Neural progenitor cell (in vitro differentiated cells): Measurements from ENCODE around the gene LPP. TPM values are rescaled to one million over a fixed set of nuclear protein-coding genes. Genes with fewer than 3 reads are reported as not detected.

Experiments used
- DNase-seq: peaks from one replicate; pipeline ENCODE4 v3.0.0-alpha.2; 2016; ENCODE audit warnings: low spot score
- H2AFZ ChIP-seq: fragments of 200-600 bp; sonication (generic); replicated peaks from 2 replicates; pipeline ENCODE4 v1.6.1; 2016; ENCODE audit warnings: antibody characterized with exemption
- H3F3A ChIP-seq: fragments of 200-600 bp; sonication (generic); 2 replicates; pipeline ENCODE4 v1.6.1; 2016; ENCODE audit warnings: antibody characterized with exemption, low read depth
- H3K27ac ChIP-seq: fragments of 200-600 bp; sonication (generic); 2 replicates; pipeline ENCODE4 v1.5.1; 2016; ENCODE audit warnings: mild to moderate bottlenecking
- H3K27me3 ChIP-seq: fragments of 200-600 bp; sonication (generic); 2 replicates; pipeline ENCODE4 v1.6.1; 2016; ENCODE audit warnings: mild to moderate bottlenecking, moderate library complexity
- H3K36me3 ChIP-seq: fragments of 200-600 bp; sonication (generic); 2 replicates; pipeline ENCODE4 v1.5.1; 2016
- H3K4me1 ChIP-seq: fragments of 200-600 bp; sonication (generic); 2 replicates; pipeline ENCODE4 v1.6.1; 2016; ENCODE audit warnings: mixed run types
- H3K4me2 ChIP-seq: fragments of 200-600 bp; sonication (generic); 2 replicates; pipeline ENCODE4 v1.6.1; 2016
- H3K4me3 ChIP-seq: fragments of 200-600 bp; sonication (generic); 2 replicates; pipeline ENCODE4 v1.5.1; 2016
- H3K79me2 ChIP-seq: fragments of 200-600 bp; sonication (generic); 2 replicates; pipeline ENCODE4 v1.6.1; 2016; ENCODE audit warnings: low read depth
- H3K9ac ChIP-seq: fragments of 200-600 bp; sonication (generic); 2 replicates; pipeline ENCODE4 v1.6.1; 2016
- H3K9me3 ChIP-seq: fragments of 200-600 bp; sonication (generic); 2 replicates; pipeline ENCODE4 v1.5.1; 2016; ENCODE audit warnings: low read depth
- H4K20me1 ChIP-seq: fragments of 200-600 bp; sonication (generic); 2 replicates; pipeline ENCODE4 v1.6.1; 2016; ENCODE audit warnings: low read depth
- H3K27ac Mint-ChIP-seq: 3 replicates; pipeline ENCODE4 v1.8.0; 2021; ENCODE audit warnings: mixed read lengths
- H3K27me3 Mint-ChIP-seq: 2 replicates; pipeline ENCODE4 v1.8.0; 2022; ENCODE audit warnings: low read depth, mild to moderate bottlenecking, inconsistent platforms, moderate library complexity, mixed read lengths; ENCODE audit not compliant: insufficient read depth
- H3K36me3 Mint-ChIP-seq: 3 replicates; pipeline ENCODE4 v1.8.0; 2021; ENCODE audit warnings: mixed read lengths
- H3K4me1 Mint-ChIP-seq: 3 replicates; pipeline ENCODE4 v1.8.0; 2021; ENCODE audit warnings: mixed read lengths
- H3K4me3 Mint-ChIP-seq: 3 replicates; pipeline ENCODE4 v1.8.0; 2021; ENCODE audit warnings: mild to moderate bottlenecking, moderate library complexity, mixed read lengths
- H3K9me3 Mint-ChIP-seq: 3 replicates; pipeline ENCODE4 v1.8.0; 2020; ENCODE audit warnings: mixed read lengths
- EZH2 ChIP-seq: fragments of 200-600 bp; sonication (generic); IDR thresholded peaks from 2 replicates; pipeline ENCODE4 v1.6.1; 2017; ENCODE audit warnings: antibody characterized with exemption, mild to moderate bottlenecking, moderate library complexity
- EZH2phosphoT487 ChIP-seq: fragments of 200-600 bp; sonication (generic); IDR thresholded peaks from 2 replicates; pipeline ENCODE4 v1.6.1; 2017; ENCODE audit warnings: antibody characterized with exemption
- total RNA-seq: library from RNA; depleted of rRNA; stranded (reverse); fragments of >200 nt; gene quantifications from 2 replicates; pipeline ENCODE4 v1.2.3, GENCODE V29; 2015; ENCODE audit warnings: low replicate concordance
- TF ChIP-seq, protein P1 (sequence below): fragments of 200-600 bp; sonication (generic); IDR thresholded peaks from 2 replicates; pipeline ENCODE4 v1.5.1; 2017; ENCODE audit warnings: antibody characterized with exemption, mild to moderate bottlenecking

LPP gene
- total RNA-seq, 1 donor from 2014 or later, result 18.9 TPM

DNA sequence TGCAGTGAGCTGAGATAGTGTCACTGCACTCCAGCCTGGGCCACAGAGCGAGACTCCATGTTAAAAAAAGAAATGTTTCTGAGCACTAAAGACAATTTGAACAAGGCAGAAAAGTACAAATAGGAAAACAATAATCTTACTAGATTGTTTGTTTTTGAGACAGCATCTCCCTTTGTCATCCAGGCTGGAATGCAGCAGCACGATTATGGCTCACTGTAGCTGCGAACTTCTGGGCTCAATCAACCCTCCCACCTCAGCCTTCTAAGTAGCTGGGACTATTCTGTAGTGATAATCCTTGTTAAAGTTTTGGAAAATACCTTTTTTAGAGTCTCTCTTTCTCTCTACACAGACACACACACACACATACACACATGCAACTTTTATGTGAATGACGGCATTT lies 107.1 kb downstream of the LPP start:
- no peak overlapping the region for H3K4me2 ChIP-seq
- no peak for DNase-seq
- H3K36me3 ChIP-seq, result no peaks in the 10 kb centered on the region
- H3K27ac ChIP-seq, result no peak overlapping the region
- Mint-ChIP-seq H3K27ac (no peak overlapping the region), H3K4me1 (peaks cover 23% of the 10 kb centered on the region), H3K27me3 (no peaks in the 10 kb centered on the region), H3K36me3 (peaks cover 2% of the 10 kb centered on the region), H3K9me3 (no peaks in the 10 kb centered on the region), H3K4me3 (no peak overlapping the region)
- H3K4me3 ChIP-seq, result no peak overlapping the region
- TF ChIP-seq EZH2 (no peak), EZH2phosphoT487 (no peak)
- TF ChIP-seq, protein P1, sequence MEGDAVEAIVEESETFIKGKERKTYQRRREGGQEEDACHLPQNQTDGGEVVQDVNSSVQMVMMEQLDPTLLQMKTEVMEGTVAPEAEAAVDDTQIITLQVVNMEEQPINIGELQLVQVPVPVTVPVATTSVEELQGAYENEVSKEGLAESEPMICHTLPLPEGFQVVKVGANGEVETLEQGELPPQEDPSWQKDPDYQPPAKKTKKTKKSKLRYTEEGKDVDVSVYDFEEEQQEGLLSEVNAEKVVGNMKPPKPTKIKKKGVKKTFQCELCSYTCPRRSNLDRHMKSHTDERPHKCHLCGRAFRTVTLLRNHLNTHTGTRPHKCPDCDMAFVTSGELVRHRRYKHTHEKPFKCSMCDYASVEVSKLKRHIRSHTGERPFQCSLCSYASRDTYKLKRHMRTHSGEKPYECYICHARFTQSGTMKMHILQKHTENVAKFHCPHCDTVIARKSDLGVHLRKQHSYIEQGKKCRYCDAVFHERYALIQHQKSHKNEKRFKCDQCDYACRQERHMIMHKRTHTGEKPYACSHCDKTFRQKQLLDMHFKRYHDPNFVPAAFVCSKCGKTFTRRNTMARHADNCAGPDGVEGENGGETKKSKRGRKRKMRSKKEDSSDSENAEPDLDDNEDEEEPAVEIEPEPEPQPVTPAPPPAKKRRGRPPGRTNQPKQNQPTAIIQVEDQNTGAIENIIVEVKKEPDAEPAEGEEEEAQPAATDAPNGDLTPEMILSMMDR, result no peak
- peaks cover 48% of the 10 kb centered on the region for H3K4me1 ChIP-seq
- H3K79me2 ChIP-seq, result peaks cover 4% of the 10 kb centered on the region
- no peaks in the 10 kb centered on the region for H3F3A ChIP-seq
- peaks cover 10% of the 10 kb centered on the region for H4K20me1 ChIP-seq
- no peak overlapping the region for H2AFZ ChIP-seq
- no peak overlapping the region for H3K9ac ChIP-seq
- no peaks in the 10 kb centered on the region for H3K9me3 ChIP-seq
- no peaks in the 10 kb centered on the region for H3K27me3 ChIP-seq

DNA sequence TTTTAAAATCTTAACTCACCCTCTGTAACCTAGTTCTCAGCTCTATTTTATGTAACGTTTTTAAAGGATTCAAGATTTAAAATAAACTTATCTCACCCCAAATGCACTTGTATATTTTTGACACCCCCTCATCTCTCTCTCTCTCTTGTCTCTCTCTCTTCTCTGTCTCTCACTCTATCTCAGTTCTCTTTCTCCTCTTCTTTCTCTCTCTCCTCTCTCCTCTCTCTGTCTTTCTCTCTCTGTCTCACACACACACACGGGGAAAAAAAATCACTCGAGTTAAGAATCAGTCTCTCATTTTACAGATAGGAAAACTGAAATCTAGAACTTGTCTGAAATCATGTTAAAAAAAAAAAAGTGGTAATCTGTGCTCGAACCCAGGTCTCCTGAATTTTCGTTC lies 108.5 kb downstream of the LPP start:
- DNase-seq, result no peak
- no peaks in the 10 kb centered on the region for H3K9me3 ChIP-seq
- no peak overlapping the region for H3K4me3 Mint-ChIP-seq
- H3K4me3 ChIP-seq, result no peak overlapping the region
- H3K27me3 Mint-ChIP-seq, result no peaks in the 10 kb centered on the region
- H4K20me1 ChIP-seq, result peaks cover 6% of the 10 kb centered on the region
- peaks cover 19% of the 10 kb centered on the region for H3K4me1 Mint-ChIP-seq
- no peaks in the 10 kb centered on the region for H3K36me3 ChIP-seq
- no peaks in the 10 kb centered on the region for H3K36me3 Mint-ChIP-seq
- no peaks in the 10 kb centered on the region for H3K27me3 ChIP-seq
- no peak overlapping the region for H3K4me2 ChIP-seq
- peaks cover 50% of the 10 kb centered on the region for H3K4me1 ChIP-seq
- no peak overlapping the region for H3K27ac ChIP-seq
- H3F3A ChIP-seq, result peaks cover 2% of the 10 kb centered on the region
- no peak overlapping the region for H2AFZ ChIP-seq
- H3K79me2 ChIP-seq, result peaks cover 4% of the 10 kb centered on the region
- no peak overlapping the region for H3K9ac ChIP-seq
- H3K27ac Mint-ChIP-seq, result peak overlapping the region; percentile 3
- H3K9me3 Mint-ChIP-seq, result no peaks in the 10 kb centered on the region
- TF ChIP-seq, protein P1, result no peak
- no peak for TF ChIP-seq EZH2phosphoT487
- TF ChIP-seq EZH2, result no peak

DNA sequence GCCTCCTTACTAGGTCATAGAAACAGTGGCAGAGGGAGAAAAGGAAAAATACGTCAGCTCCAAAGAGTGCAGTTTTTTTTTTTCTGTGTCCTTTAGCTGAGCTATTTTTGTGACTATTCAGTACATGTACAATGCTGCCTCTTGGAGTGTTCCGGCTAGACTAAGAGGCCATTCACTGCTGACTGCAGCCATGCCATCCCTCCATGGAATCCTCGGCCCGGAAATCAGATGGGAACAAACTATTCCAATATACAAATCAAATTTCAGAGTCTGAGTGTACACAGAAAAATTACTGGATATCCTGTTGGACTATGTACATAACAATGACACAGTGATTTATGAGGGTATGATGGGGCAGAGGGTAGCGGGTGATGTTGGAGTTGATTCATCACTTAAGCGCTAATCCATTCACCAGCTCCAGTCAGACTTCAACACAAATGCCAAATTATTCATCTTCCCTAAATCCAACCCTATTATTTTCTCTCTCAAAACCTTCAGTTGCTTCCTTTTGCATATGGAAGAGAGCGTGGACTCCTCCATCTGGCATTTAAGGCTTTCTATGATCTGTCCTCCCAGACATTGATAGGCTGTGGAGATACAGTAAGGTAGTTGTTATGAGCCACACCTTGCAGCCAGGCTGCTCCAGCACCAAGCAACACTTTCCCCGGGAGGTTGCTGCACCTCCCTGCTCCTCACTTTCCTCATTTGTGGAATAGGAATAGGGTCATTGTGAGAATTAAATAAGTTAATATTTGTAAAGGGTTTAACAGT lies 109.1 kb downstream of the LPP start:
- peaks cover 4% of the 10 kb centered on the region for H3K79me2 ChIP-seq
- H3K4me1 ChIP-seq, result peaks cover 50% of the 10 kb centered on the region
- H3K4me2 ChIP-seq, result no peak overlapping the region
- TF ChIP-seq EZH2 (no peak), EZH2phosphoT487 (no peak)
- TF ChIP-seq, protein P1, result no peak
- no peak overlapping the region for H3K4me3 ChIP-seq
- H3K9me3 ChIP-seq, result no peaks in the 10 kb centered on the region
- no peak overlapping the region for H3K27ac Mint-ChIP-seq
- no peaks in the 10 kb centered on the region for H3K36me3 ChIP-seq
- H3K27me3 Mint-ChIP-seq, result no peaks in the 10 kb centered on the region
- no peaks in the 10 kb centered on the region for H3K36me3 Mint-ChIP-seq
- peaks cover 6% of the 10 kb centered on the region for H3F3A ChIP-seq
- no peak overlapping the region for H2AFZ ChIP-seq
- no peaks in the 10 kb centered on the region for H3K27me3 ChIP-seq
- no peak overlapping the region for H3K9ac ChIP-seq
- H3K27ac ChIP-seq, result no peak overlapping the region
- peaks cover 5% of the 10 kb centered on the region for H4K20me1 ChIP-seq
- H3K9me3 Mint-ChIP-seq, result no peaks in the 10 kb centered on the region
- no peak for DNase-seq
- peaks cover 19% of the 10 kb centered on the region for H3K4me1 Mint-ChIP-seq
- H3K4me3 Mint-ChIP-seq, result no peak overlapping the region
